Measurements from ENCODE around the gene ROMO1. TPM values are rescaled to one million over a fixed set of nuclear protein-coding genes. Genes with fewer than 3 reads are reported as not detected.

ROMO1 gene
- total and polyA plus RNA-seq, 12 donors, result 50.1 to 1,321 (median 282) TPM

DNA sequence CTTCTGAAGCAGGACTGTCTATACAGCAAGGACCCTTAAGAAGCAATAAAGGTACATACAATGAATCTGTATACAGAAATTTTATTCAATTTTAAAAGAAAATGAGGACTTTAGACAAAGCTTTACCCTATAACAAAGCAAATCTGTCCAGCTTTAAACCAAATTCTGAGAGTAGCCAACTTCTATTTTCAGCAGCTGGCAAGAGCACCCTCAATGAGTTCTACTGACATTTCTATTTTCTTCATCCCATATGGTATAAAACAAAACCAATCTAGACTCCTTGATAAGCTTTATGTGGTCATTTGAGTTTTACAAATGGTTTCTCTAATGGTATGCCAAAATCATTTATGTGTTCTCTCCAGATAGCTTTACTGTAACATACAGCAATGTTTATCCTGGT lies 47.2 kb upstream of the ROMO1 start:
- intact Hi-C loops (cut with DNase I), result no loop called here
- Histone ChIP-seq H3K9me3 (replicated peaks in 1 of 3) (no peaks in the 10 kb centered on the region), H3K27me3 (no peaks in the 10 kb centered on the region), H3K36me3 (replicated peaks in 1 of 2) (peaks cover 0 to 29% of the 10 kb centered on the region in 2 donors), H3K4me3 (no peak overlapping the region), H3K27ac (no peak overlapping the region), H3K4me1 (replicated peaks in 1 of 2) (peaks cover 0 to 59% of the 10 kb centered on the region in 2 donors)
- DNase-seq, result no peak
- TF ChIP-seq, protein P1, sequence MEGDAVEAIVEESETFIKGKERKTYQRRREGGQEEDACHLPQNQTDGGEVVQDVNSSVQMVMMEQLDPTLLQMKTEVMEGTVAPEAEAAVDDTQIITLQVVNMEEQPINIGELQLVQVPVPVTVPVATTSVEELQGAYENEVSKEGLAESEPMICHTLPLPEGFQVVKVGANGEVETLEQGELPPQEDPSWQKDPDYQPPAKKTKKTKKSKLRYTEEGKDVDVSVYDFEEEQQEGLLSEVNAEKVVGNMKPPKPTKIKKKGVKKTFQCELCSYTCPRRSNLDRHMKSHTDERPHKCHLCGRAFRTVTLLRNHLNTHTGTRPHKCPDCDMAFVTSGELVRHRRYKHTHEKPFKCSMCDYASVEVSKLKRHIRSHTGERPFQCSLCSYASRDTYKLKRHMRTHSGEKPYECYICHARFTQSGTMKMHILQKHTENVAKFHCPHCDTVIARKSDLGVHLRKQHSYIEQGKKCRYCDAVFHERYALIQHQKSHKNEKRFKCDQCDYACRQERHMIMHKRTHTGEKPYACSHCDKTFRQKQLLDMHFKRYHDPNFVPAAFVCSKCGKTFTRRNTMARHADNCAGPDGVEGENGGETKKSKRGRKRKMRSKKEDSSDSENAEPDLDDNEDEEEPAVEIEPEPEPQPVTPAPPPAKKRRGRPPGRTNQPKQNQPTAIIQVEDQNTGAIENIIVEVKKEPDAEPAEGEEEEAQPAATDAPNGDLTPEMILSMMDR (IDR thresholded peaks at IDR 0.05), result no peak
- no peak for TF ChIP-seq POLR2A (IDR thresholded peaks at IDR 0.05)

DNA sequence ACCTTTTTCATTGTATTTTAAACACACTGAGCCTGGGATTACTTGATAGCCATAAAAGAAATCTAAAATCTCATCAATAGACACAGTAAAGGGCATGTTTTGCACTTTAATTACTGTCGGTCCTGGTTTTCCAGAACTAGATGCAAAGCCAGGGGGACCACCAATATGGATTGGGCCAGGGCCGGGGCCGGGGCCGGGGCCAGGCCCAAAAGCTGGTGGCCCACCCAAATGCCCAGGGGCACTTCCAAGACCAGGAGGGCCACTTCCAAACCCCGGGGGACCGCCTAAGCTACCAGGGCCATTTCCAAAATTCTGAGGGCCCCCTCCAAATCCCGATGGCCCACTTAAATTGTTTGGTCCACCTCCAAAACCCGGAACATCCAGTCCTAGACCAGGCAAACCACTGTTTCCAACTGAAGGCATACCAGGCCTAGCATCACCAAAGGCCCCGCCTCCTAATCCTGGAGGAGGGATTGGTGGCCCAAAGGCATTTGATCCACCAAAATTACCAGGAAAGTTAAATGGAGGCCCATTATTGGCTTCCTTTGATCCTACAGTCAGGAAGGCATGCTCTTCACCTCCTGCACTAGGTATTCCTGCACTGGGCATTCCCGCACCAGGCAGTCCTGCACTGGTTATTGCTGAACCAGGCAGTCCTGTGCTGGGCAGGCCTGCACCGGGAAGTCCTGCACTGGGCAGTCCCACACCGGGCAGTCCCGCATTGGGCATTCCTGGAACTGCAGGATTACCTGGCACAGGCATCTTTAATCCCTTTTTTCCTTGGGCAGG lies 46.4 kb upstream of the ROMO1 start:
- H3K36me3 ChIP-seq (replicated peaks in 1 of 2), result peaks cover 0 to 29% of the 10 kb centered on the region in 2 donors
- H3K27ac ChIP-seq, result no peak overlapping the region
- intact Hi-C loops (cut with DNase I), result no loop called here
- TF ChIP-seq, protein P1 (IDR thresholded peaks at IDR 0.05), result no peak
- no peak for TF ChIP-seq POLR2A (IDR thresholded peaks at IDR 0.05)
- H3K9me3 ChIP-seq (replicated peaks in 1 of 3), result no peaks in the 10 kb centered on the region
- no peak overlapping the region for H3K4me3 ChIP-seq
- H3K27me3 ChIP-seq, result no peaks in the 10 kb centered on the region
- DNase-seq, result no peak
- WGBS, 4 donors, result 94 to 98% (median 96%) methylated on average over 10 to 13 of the region's 13 CpGs
- peaks cover 0 to 68% of the 10 kb centered on the region in 2 donors for H3K4me1 ChIP-seq (replicated peaks in 1 of 2)

DNA sequence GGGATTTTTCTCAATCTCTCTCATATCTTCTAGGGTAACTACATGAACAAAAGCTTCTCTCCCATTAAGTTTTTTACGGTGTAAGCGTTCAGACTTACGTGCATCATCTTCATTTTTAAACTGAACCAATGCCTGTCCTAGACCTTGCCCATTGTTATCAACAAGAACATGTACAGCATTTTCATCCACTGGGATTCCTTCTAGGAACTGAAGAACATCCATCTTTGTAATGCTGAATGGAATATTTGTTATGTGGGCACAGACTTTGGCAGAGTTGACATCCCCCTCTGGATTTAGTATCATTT lies 45.8 kb upstream of the ROMO1 start:
- intact Hi-C loops (cut with DNase I), result no loop called here
- Histone ChIP-seq H3K9me3 (replicated peaks in 1 of 3) (no peaks in the 10 kb centered on the region), H3K4me1 (replicated peaks in 1 of 2) (peaks cover 0 to 73% of the 10 kb centered on the region in 2 donors), H3K27me3 (no peaks in the 10 kb centered on the region), H3K27ac (no peak overlapping the region), H3K36me3 (replicated peaks in 1 of 2) (peaks cover 0 to 29% of the 10 kb centered on the region in 2 donors), H3K4me3 (no peak overlapping the region)
- DNase-seq, result no peak
- TF ChIP-seq, protein P1 (IDR thresholded peaks at IDR 0.05), result no peak
- TF ChIP-seq POLR2A (IDR thresholded peaks at IDR 0.05), result no peak
- WGBS, 4 donors, result 93 to 99% (median 97%) methylated on average over 3 of the region's 3 CpGs

DNA sequence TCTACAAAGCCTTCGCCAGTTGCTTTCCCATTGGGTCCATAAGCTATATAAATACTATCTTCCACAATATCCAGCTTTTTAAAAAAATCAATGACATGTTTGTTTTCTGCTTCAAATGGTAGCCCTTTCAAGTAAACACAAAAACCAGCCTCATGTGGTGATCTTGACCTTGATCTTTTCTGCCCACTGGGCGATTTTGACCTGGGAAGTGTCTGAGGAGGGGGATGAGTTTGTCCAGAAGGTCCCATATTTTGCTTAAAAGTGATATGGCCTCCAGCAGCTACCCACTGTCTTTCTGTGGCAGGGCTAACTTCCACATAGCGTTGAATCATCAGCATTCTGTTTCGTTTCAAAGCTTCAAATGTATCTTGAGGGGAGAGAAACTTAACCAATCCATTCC lies 45.3 kb upstream of the ROMO1 start:
- Histone ChIP-seq H3K36me3 (replicated peaks in 1 of 2) (peaks cover 0 to 29% of the 10 kb centered on the region in 2 donors), H3K9me3 (replicated peaks in 1 of 3) (no peaks in the 10 kb centered on the region), H3K4me1 (replicated peaks in 1 of 2) (peaks cover 0 to 71% of the 10 kb centered on the region in 2 donors), H3K4me3 (no peak overlapping the region), H3K27ac (no peak overlapping the region), H3K27me3 (no peaks in the 10 kb centered on the region)
- intact Hi-C loops (cut with DNase I), result no loop called here
- TF ChIP-seq, protein P1 (IDR thresholded peaks at IDR 0.05), result no peak
- TF ChIP-seq POLR2A (IDR thresholded peaks at IDR 0.05), result no peak
- no peak for DNase-seq
- WGBS, 4 donors, result 67 to 79% (median 70%) methylated on average over 4 of the region's 4 CpGs

All from adrenal gland (tissue), 12 donors.